Measurements from ENCODE around the gene PYDC1. TPM values are rescaled to one million over a fixed set of nuclear protein-coding genes. Genes with fewer than 3 reads are reported as not detected.
A peak's percentile ranks its signal among the peaks of the same experiment; 100 is the strongest.

PYDC1 gene
- total RNA-seq, 5 donors from 2014 or later (not counting 1 experiment from before 2014, with no cell fraction given), result not detected

- WGBS (ENCODE audit: insufficient coverage), result 95% methylated on average over 9 of the region's 16 CpGs
- Mint-ChIP-seq H3K4me3 (no peak overlapping the region), H3K27ac (peak overlapping the region; percentile 63 to 71), H3K27me3 (no peaks in the 10 kb centered on the region), H3K36me3 (peaks cover 66% of the 10 kb centered on the region), H3K4me1 (peaks cover 58 to 74% (median 61%) of the 10 kb centered on the region in 3 donors), H3K9me3 (no peaks in the 10 kb centered on the region)
- H3K27me3 ChIP-seq (replicated peaks in 1 of 2; ENCODE audit: control insufficient read depth in 2 of 2, extremely low read depth in 1 of 2, insufficient read depth in 2 of 2, low read length in 1 of 2), result no peaks in the 10 kb centered on the region
- ATAC-seq (replicated peaks in 1 of 4) (no peak), DNase-seq (no peak)
- H3K4me3 ChIP-seq (ENCODE audit: control insufficient read depth in 1 of 2, extremely low read depth in 1 of 2, low read length in 1 of 2), result no peak overlapping the region
- H3K27ac ChIP-seq (ENCODE audit: low read length), result peak overlapping the region; percentile 9
- H3K36me3 ChIP-seq (ENCODE audit: control insufficient read depth in 2 of 2, extremely low read depth in 1 of 2, insufficient read depth in 1 of 2, low read length in 1 of 2), result peaks cover 32 to 90% of the 10 kb centered on the region in 2 donors
- H3K4me1 ChIP-seq (ENCODE audit: control insufficient read depth in 1 of 2, extremely low read depth in 1 of 2, insufficient read depth in 2 of 2, low read length in 2 of 2), result peaks cover 3 to 30% of the 10 kb centered on the region in 2 experiments
- CTCF ChIA-PET, result interaction anchor here in 1 of 2 donors (0.6 kb wide), 1 partner anchor 10 kb away, joined by 5 read pairs; no protein-coding TSS in a partner anchor
- H3K9me3 ChIP-seq, result no peaks in the 10 kb centered on the region
- POLR2A ChIA-PET, result interaction anchor here (0.6 to 1.3 kb wide), 2 partner anchors 9 to 10 kb away, joined by 3 to 4 read pairs; partner anchors contain the start of gene PYCARD (in 1 of the 2)
Observed at GRCh38 chr16:31192856-31193642, 23.9 kb downstream of the PYDC1 start.

- H3K9me3 ChIP-seq, result no peaks in the 10 kb centered on the region
- Mint-ChIP-seq H3K36me3 (peaks cover 76% of the 10 kb centered on the region), H3K27ac (peak overlapping the region; percentile 2 to 22), H3K4me3 (no peak overlapping the region), H3K27me3 (no peaks in the 10 kb centered on the region), H3K4me1 (peaks cover 67 to 83% (median 70%) of the 10 kb centered on the region in 3 donors), H3K9me3 (no peaks in the 10 kb centered on the region)
- ChIA-PET POLR2A (interaction anchor here in 1 of 2 donors (0.6 kb wide), 1 partner anchor 11 kb away, joined by 3 read pairs; no protein-coding TSS in a partner anchor), CTCF (no interaction called here)
- 95% methylated on average over 2 of the region's 5 CpGs for WGBS (ENCODE audit: insufficient coverage)
- peaks cover 8 to 34% of the 10 kb centered on the region in 2 experiments for H3K4me1 ChIP-seq (ENCODE audit: control insufficient read depth in 1 of 2, extremely low read depth in 1 of 2, insufficient read depth in 2 of 2, low read length in 2 of 2)
- H3K27ac ChIP-seq (ENCODE audit: low read length), result peak overlapping the region; percentile 11
- H3K27me3 ChIP-seq (replicated peaks in 1 of 2; ENCODE audit: control insufficient read depth in 2 of 2, extremely low read depth in 1 of 2, insufficient read depth in 2 of 2, low read length in 1 of 2), result no peaks in the 10 kb centered on the region
- H3K4me3 ChIP-seq (ENCODE audit: control insufficient read depth in 1 of 2, extremely low read depth in 1 of 2, low read length in 1 of 2), result no peak overlapping the region
- peaks cover 32 to 100% of the 10 kb centered on the region in 2 donors for H3K36me3 ChIP-seq (ENCODE audit: control insufficient read depth in 2 of 2, extremely low read depth in 1 of 2, insufficient read depth in 1 of 2, low read length in 1 of 2)
- DNase-seq, result no peak
- ATAC-seq (replicated peaks in 1 of 4), result no peak
Observed at GRCh38 chr16:31191697-31192428, 25.1 kb downstream of the PYDC1 start.

GRCh38 chr16:31190818-31191444 is 26.0 kb downstream of the PYDC1 start:
- no peaks in the 10 kb centered on the region for H3K9me3 ChIP-seq
- ChIA-PET POLR2A (interaction anchor here in 1 of 2 donors (0.6 kb wide), 1 partner anchor 11 kb away, joined by 3 read pairs; no protein-coding TSS in a partner anchor), CTCF (no interaction called here)
- Mint-ChIP-seq H3K36me3 (peaks cover 81% of the 10 kb centered on the region), H3K4me1 (peaks cover 73 to 86% (median 73%) of the 10 kb centered on the region in 3 donors), H3K9me3 (no peaks in the 10 kb centered on the region), H3K4me3 (no peak overlapping the region), H3K27me3 (no peaks in the 10 kb centered on the region), H3K27ac (peak overlapping the region; percentile 12 to 66)
- H3K4me1 ChIP-seq (ENCODE audit: control insufficient read depth in 1 of 2, extremely low read depth in 1 of 2, insufficient read depth in 2 of 2, low read length in 2 of 2), result peaks cover 16 to 44% of the 10 kb centered on the region in 2 experiments
- no peaks in the 10 kb centered on the region for H3K27me3 ChIP-seq (replicated peaks in 1 of 2; ENCODE audit: control insufficient read depth in 2 of 2, extremely low read depth in 1 of 2, insufficient read depth in 2 of 2, low read length in 1 of 2)
- H3K27ac ChIP-seq (ENCODE audit: low read length), result no peak overlapping the region
- 97% methylated on average over 12 of the region's 17 CpGs for WGBS (ENCODE audit: insufficient coverage)
- ATAC-seq (replicated peaks in 1 of 4), result no peak
- peaks cover 26 to 100% of the 10 kb centered on the region in 2 donors for H3K36me3 ChIP-seq (ENCODE audit: control insufficient read depth in 2 of 2, extremely low read depth in 1 of 2, insufficient read depth in 1 of 2, low read length in 1 of 2)
- no peak for DNase-seq
- H3K4me3 ChIP-seq (ENCODE audit: control insufficient read depth in 1 of 2, extremely low read depth in 1 of 2, low read length in 1 of 2), result no peak overlapping the region

- WGBS (ENCODE audit: insufficient coverage), result 99% methylated on average over 10 of the region's 12 CpGs
- H3K36me3 Mint-ChIP-seq, result peaks cover 88% of the 10 kb centered on the region
- Histone ChIP-seq H3K36me3 (ENCODE audit: control insufficient read depth in 2 of 2, extremely low read depth in 1 of 2, insufficient read depth in 1 of 2, low read length in 1 of 2) (peaks cover 17 to 100% of the 10 kb centered on the region in 2 donors), H3K27ac (ENCODE audit: low read length) (no peak overlapping the region), H3K4me3 (ENCODE audit: control insufficient read depth in 1 of 2, extremely low read depth in 1 of 2, low read length in 1 of 2) (no peak overlapping the region), H3K27me3 (replicated peaks in 1 of 2; ENCODE audit: control insufficient read depth in 2 of 2, extremely low read depth in 1 of 2, insufficient read depth in 2 of 2, low read length in 1 of 2) (no peaks in the 10 kb centered on the region), H3K4me1 (ENCODE audit: control insufficient read depth in 1 of 2, extremely low read depth in 1 of 2, insufficient read depth in 2 of 2, low read length in 2 of 2) (peaks cover 25 to 52% of the 10 kb centered on the region in 2 experiments), H3K9me3 (no peaks in the 10 kb centered on the region)
- DNase-seq (no peak), ATAC-seq (replicated peaks in 1 of 4) (no peak)
- ChIA-PET POLR2A (interaction anchor here (0.6 to 1.6 kb wide), 5 partner anchors 10 to 171 kb away, joined by 3 to 10 read pairs (median 5); partner anchors contain the start of gene FUS (in 1 of the 2)), CTCF (no interaction called here)
- H3K27me3 Mint-ChIP-seq, result no peaks in the 10 kb centered on the region
- peaks cover 79 to 87% (median 79%) of the 10 kb centered on the region in 3 donors for H3K4me1 Mint-ChIP-seq
- H3K4me3 Mint-ChIP-seq, result peak overlapping the region in 1 of 3 donors; percentile 19
- H3K9me3 Mint-ChIP-seq, result no peaks in the 10 kb centered on the region
- peak overlapping the region; percentile 52 to 72 for H3K27ac Mint-ChIP-seq
Observed at GRCh38 chr16:31190061-31190460, 26.9 kb downstream of the PYDC1 start.

- POLR2A ChIA-PET, result interaction anchor here (1.0 to 1.6 kb wide), 3 partner anchors 9 to 13 kb away, joined by 3 to 10 read pairs (median 6); partner anchors contain the start of genes FUS (in 1 of the 2) and PYCARD (in 1 of the 2)
- no peak overlapping the region for H3K4me3 ChIP-seq (ENCODE audit: control insufficient read depth in 1 of 2, extremely low read depth in 1 of 2, low read length in 1 of 2)
- no peaks in the 10 kb centered on the region for H3K27me3 Mint-ChIP-seq
- peak overlapping the region in 1 of 3 donors; percentile 19 for H3K4me3 Mint-ChIP-seq
- no peak for DNase-seq
- no peaks in the 10 kb centered on the region for H3K27me3 ChIP-seq (replicated peaks in 1 of 2; ENCODE audit: control insufficient read depth in 2 of 2, extremely low read depth in 1 of 2, insufficient read depth in 2 of 2, low read length in 1 of 2)
- no peaks in the 10 kb centered on the region for H3K9me3 ChIP-seq
- 100% methylated on average over 1 of the region's 2 CpGs for WGBS (ENCODE audit: insufficient coverage)
- H3K9me3 Mint-ChIP-seq, result no peaks in the 10 kb centered on the region
- H3K4me1 ChIP-seq (ENCODE audit: control insufficient read depth in 1 of 2, extremely low read depth in 1 of 2, insufficient read depth in 2 of 2, low read length in 2 of 2), result peaks cover 30 to 58% of the 10 kb centered on the region in 2 experiments
- H3K4me1 Mint-ChIP-seq, result peaks cover 80 to 93% (median 81%) of the 10 kb centered on the region in 3 donors
- H3K36me3 Mint-ChIP-seq, result peaks cover 89% of the 10 kb centered on the region
- H3K27ac Mint-ChIP-seq, result peak overlapping the region; percentile 72 to 77
- H3K27ac ChIP-seq (ENCODE audit: low read length), result peak overlapping the region; percentile 38
- peaks cover 17 to 99% of the 10 kb centered on the region in 2 donors for H3K36me3 ChIP-seq (ENCODE audit: control insufficient read depth in 2 of 2, extremely low read depth in 1 of 2, insufficient read depth in 1 of 2, low read length in 1 of 2)
- CTCF ChIA-PET, result no interaction called here
- no peak for ATAC-seq (replicated peaks in 1 of 4)
Observed at GRCh38 chr16:31189412-31189778, 27.5 kb downstream of the PYDC1 start.

Measured in T-cell (primary cell).